ENCODE results near the gene ATG101.

DNA sequence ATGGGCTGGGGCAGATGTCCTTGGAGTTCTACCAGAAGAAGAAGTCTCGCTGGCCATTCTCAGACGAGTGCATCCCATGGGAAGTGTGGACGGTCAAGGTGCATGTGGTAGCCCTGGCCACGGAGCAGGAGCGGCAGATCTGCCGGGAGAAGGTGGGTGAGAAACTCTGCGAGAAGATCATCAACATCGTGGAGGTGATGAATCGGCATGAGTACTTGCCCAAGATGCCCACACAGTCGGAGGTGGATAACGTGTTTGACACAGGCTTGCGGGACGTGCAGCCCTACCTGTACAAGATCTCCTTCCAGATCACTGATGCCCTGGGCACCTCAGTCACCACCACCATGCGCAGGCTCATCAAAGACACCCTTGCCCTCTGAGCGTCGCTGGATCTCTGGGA, 7.0 kb downstream of the ATG101 start:
- TF ChIP-seq, protein P1, sequence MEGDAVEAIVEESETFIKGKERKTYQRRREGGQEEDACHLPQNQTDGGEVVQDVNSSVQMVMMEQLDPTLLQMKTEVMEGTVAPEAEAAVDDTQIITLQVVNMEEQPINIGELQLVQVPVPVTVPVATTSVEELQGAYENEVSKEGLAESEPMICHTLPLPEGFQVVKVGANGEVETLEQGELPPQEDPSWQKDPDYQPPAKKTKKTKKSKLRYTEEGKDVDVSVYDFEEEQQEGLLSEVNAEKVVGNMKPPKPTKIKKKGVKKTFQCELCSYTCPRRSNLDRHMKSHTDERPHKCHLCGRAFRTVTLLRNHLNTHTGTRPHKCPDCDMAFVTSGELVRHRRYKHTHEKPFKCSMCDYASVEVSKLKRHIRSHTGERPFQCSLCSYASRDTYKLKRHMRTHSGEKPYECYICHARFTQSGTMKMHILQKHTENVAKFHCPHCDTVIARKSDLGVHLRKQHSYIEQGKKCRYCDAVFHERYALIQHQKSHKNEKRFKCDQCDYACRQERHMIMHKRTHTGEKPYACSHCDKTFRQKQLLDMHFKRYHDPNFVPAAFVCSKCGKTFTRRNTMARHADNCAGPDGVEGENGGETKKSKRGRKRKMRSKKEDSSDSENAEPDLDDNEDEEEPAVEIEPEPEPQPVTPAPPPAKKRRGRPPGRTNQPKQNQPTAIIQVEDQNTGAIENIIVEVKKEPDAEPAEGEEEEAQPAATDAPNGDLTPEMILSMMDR (IDR thresholded peaks at IDR 0.05): no peak
- TF ChIP-seq POLR2A (IDR thresholded peaks at IDR 0.05): no peak
